Measurements from ENCODE around the gene SYCP2.

Gene SYCP2

DNA sequence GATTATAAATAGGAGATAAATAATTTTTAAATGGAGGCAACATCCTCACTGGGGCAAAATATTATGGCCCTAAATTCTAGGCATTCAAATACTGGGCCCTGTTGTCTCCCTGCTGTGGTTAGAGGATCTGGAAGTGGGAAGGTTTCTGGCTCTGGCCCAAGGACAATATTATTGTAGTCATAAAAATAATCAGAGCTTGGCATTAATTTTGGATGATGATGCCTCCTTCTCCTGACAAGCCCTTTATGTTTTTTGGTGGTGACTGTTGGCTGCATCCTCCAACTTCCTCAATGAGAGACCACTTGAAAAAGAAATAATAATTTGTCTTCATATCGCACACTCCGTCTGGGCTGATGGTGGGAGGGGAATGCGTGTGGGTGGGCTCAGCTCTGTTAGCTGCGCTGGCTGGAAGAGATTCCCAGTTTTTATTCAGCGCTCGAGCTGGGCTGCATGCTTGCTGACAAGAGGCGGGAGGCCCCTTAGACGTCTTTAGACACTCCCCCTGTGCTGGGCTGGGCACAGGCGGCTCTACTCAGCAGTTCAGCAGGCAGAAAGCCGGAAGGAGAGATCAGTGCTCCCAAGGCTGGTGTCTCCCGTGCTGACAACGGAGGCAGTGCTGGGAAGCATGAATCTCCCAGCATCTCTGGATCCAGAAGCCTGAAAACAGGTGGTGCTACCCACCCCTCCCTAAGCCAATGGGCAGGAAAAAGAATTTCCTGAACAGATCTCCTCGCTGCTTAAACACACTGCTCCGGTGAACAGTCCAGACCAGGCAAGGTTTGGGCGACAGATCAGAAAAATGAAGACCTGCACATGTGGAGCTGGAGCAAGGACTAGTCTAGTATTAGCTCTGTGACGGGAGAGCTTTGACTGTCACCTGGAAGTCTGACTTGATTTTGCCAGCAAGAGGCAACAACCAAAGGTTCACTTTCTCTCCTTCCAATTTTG lies 97.7 kb downstream of the SYCP2 start:
- peak; percentile 78 for DNase-seq (ENCODE audit: low spot score)

DNA sequence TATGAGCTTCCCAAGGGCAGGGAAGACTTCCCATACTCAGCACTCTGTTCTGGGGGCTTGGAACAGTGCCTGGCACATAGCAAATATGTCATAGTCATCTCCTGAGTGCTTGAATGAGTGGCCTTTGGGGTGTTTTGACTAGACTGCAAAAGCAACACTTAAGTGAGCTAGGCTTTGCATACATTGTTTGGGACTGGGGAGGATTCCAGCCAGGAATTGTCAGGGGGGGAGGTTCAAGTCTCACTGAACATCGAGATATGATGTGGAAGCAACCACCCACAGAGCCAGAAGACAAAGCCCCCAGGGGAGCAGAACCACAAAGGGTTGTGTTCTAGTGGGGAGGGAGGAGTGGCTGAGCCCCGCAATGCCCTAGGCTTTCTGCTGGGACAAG lies 98.4 kb downstream of the SYCP2 start:
- DNase-seq (ENCODE audit: low spot score), result no peak

DNA sequence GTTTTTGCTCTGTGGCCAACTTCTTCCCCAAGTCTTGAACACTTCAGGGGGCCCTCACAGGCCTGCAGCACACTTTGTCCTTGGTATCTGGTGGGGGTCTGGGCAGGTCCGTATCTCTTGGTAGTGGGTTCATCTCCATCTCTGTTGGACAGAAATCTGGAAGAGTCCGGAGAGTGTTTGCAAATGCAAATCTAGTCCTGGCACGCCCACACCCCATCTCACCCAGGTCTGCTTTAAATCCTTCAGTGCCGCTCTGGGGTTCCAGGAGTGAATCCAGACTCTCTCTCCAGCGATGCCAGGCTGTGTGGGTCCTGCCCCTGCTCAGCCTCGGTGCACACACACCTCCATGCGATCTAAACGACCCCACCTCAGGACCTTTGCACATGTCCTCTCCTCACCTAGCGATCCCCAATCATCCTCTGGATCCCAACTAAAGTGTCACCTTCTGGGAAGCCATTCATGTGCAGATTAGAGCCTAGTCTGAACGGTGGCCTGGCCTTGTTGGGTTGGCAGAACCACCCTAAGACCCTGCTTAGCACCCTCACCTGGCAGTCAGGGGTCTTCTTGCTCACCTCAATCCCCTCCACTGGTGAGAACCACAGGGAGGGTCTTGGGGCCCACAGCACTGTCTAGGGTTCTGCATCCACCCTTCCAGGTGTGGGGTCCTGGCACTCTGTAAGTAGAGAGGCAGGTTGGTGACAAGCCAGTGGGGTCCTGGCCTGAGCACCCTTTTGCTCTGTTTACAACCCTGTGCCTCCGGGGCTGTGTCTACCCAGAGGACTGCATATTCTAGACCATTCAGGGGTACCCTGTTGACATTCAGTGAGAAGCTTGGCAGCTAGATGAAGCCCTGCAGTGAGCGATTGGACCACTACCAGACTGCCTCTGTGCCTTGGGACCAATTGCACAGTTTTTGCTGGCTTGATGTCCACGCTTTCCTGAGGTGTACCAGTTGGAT lies 100.8 kb downstream of the SYCP2 start:
- no peak for DNase-seq (ENCODE audit: low spot score)

DNA sequence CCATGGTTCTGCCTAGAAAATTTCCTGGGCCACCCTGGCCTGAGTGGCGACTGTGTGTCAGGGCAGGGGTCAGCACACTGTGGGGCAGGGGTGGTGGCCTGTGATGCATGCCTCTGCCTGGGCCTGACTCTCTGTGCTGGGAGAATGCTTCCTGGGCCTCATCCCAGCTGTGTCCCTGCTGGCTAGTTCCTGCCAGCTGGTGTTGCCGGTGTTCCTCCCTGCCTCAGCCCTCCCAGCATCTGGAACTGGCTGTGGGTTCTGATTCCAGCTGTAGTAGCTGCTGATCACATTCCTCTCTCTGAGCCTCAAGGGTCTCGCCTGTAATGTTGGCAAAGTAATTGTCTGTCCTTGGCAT lies 101.5 kb downstream of the SYCP2 start:
- DNase-seq (ENCODE audit: low spot score), result peak; percentile 42

DNA sequence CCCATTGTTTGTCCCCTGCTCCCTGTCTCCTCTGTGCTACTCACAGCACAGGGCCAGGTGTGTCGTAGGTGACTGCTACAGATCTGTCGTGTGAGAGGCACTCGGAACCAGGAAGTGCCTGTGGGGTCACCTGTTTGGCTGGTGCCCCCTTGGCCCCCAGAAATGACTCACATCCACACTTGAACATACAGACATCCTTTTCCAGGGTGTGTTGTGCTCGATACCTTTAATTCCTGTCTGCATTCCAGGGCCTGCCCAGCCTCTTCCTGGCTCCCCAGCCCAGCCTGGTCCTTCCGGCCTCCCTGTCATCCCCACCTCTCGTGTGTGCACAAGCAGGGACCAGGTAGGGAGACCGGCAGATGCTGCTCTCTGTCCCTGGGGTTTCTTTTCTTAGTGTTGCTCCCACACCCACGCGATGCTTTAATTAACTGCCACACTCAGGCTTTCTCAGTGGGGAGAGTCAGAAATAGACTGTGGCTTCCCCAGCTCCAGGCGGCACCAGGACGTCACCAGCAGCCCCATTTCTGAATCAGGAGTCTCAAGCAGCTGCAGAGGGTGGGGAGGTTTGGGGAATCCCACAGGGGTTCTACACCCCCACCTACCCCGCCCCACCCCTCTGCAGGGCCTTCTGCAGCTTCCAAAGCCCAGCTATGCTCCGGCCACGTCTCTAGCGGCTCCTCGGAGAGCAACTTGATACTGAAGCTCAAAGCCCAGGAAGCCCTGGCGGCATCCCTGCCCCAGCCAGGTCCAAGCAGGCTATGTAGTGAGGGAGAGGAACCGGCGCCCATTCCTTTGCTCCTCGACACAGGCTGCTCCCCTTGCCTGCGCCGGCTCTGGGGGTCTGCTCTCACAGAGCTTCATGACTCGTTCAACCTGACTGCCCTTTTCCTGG lies 102.2 kb downstream of the SYCP2 start:
- peak; percentile 98 for DNase-seq (ENCODE audit: low spot score)

DNA sequence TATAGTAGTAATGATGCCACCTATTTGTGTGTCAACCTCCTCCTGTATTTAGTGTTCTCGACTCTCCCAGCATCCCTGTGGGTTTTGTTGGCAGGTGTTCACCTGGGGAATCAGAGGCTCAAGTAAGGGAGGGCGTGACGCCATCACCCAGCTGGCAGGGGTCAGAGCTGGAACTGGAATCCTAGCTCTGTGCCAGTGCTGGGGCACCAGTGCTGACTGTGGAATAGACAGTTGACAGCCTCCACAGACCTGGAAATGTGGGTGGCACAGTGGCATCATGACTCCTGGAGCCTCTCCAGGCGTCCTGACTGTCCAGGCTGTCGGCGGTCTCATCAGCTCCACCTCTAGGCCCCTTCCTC lies 102.8 kb downstream of the SYCP2 start:
- DNase-seq (ENCODE audit: low spot score), result peak; percentile 72

DNA sequence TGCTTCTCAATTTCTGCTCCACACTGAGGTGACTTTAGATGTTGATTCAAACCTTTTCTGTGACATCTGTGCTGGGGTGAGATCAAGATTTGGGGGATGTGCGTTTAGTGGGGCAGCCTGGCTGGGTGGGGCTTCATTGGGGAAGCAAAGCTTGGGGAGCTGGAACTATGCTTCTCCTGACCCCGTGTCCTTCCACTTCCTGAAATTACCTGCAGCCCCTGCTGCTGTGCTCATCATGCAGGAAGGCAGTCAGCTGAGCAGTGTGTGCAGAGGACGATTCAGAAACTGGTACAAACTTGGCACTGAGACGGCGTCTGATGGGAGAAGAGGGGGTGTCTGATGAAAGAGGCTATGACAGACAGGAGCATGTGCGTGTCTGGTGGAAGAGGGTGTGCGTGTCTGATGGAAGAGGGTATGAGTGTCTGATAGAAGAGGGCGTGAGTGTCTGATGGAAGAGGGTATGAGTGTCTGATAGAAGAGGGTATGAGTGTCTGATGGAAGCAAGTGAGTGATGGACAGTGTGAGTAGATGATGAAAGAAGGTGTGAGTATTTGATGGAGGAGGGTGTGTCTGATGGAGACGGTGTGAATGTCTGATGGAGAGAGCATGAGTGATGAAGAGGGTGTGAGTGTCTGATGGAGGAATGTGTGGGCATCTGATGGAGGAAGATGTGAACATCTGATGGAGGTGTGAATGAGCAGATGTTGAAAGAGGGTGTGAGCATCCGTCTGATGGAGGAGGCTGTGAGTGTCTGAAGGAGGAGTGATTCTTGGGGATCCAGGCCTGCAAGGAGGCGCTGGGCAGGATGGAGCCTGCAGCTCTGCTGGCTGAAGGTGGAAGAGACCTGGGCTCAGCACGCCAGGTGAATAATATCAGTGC lies 103.4 kb downstream of the SYCP2 start:
- no peak for DNase-seq (ENCODE audit: low spot score)

DNA sequence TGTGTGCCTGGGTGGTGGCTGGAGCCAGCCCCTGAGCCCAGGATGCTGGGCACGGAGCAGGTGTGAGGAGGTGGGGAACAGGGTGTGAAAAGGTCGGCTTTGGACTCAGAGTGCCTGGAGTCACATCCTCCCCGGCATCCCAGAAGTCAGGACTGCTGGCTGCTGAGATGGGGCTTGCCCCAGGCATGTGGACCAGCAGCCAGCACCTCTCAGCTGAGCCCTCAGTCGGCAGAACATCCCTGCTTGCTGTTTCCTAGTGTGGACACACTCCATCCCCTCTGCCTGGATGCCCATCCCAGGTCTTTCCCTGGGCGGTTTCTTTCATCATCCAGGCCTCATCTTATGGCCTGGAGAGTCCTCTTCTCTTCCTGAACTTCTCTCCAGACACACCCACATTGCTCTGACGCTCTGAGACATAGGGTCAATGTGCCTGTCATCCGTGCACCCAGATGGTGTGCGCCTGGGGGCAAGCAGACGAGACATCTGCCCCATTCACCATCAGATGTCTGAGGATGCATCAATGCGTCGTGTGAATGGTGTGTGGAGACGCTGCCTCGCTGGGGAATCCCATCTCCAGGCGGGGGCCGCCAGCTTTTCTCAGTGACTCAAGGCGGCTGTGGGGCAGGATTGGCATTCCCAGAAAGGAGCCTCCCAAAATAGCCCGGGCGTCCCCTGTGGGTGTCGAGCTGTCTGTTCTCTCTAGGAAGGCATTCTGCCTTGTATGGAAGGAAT lies 104.2 kb downstream of the SYCP2 start:
- no peak for DNase-seq (ENCODE audit: low spot score)

DNA sequence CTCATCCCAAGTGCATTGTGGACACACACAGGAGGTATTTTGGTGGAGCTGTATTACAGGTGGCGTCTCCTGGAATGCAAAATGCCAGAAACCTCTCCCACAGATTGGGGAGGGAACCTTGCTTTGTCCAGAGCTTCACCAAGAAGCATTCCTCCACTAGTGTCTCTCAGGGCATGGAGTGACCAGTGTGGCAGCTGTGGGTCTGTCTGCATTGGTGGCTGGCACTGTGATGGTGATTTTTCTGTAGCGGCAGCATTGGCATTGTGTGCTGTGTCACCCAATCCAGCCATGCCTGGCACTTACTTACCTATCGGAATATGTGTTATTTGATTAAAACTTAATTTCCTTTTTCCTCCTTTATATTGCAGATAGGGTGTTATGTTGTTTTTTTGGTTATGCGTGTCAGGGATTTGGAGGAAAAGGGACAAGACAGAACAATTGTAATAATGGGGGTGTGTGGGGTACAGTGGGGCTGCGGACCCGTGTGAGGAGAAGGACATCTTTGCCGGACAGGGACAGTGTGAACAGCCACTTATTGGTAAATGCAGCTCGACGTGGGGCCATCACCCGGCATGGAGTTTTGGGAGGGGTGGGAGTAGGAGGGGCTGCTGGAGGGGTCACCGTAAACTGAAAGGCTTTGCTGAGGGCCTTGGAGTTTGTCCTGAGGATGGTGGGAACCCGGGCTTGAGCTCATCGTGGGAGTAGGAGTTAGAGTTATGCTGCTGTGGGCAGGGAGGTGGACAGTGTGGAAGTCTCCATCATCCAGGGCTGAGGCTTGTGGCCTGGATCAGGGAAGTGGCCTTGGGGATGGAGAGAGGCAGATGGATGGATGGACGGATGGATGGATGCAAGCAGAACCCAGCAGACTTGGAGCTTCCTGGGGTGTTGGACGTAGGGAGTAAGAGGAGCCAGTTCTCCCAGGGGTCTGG lies 105.0 kb downstream of the SYCP2 start:
- no peak for DNase-seq (ENCODE audit: low spot score)

DNA sequence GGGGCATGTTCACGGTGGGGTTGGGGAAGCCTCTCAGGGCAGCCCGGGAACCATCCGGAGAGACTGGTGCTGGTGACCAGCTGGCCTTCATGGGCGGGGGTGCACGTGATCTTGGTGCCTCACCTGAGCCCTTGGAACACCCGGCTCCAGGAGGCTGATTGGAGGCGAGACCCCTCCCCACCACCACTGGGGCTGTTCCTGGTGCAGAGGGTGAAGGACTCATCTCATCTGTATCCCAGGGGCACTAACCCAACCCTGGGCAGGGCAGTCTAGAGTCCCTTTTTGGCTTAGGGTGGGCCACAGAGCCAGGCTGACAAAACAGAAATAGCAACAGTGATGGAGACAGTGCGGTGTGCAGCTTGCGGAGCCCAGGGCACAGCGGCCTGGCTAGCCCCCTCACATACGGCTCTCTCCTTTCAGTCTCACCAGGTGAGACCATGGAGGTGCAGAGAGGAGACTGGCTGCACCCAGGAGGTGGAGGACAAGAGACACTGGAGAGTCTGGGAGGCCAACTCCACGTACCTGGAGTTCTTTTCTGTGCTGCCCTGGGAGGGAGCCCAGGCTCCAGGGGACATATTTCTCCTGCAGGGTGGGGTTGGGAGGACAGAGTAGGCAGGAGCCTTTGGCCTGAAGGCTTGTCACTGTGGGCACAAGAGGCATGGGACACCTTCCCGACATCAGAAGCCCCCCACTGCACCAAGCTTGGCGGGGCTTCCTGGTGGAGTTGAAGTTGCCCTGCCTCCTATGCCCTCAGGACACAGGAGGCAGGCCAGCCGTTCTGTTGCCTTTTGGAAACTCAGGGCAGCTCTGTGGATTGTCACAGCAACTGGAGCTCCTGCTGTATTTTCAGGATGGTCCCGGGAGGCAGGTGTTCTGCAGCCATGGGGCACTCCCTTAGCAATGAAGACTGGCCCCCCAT lies 106.0 kb downstream of the SYCP2 start:
- no peak for DNase-seq (ENCODE audit: low spot score)

DNA sequence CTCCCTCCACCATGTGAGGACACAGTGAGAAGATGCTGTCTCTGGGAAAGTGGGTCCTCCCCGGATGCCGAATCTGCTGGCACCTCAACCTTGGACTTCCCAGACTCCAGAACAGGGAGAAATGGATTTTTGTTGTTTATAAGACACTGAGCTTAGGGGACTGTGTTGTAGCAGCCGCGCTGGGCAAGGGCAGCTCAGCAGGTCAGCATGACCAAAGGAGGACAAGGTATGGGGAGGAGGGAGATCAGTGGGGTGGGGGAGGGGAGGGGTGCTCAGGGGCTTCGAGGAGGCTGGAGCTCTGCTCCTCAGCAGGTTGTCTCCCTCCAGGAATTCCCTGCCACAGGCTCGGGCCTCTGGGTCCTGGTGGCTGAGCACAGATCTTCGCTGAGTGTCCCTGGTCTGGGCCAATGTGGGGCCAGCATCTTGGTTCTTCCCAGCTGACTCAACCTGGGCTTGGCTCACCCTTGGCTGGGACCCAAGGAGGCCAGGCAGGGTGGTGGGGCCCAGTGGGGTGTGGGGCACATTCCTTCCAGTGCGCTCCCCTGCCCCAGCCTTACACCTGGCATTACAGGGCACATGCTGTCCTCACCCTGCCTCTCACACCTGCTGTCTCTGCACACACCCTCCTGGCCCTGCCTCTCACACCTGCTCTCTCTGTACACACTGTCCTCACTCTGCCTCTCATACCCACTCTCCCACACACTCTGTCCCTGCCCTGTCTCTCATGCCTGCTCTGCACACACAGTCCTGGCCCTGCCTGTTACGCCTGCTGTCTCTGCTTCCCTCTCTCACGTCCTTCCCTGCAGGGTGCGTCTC lies 107.3 kb downstream of the SYCP2 start:
- peak; percentile 93 for DNase-seq (ENCODE audit: low spot score)

DNA sequence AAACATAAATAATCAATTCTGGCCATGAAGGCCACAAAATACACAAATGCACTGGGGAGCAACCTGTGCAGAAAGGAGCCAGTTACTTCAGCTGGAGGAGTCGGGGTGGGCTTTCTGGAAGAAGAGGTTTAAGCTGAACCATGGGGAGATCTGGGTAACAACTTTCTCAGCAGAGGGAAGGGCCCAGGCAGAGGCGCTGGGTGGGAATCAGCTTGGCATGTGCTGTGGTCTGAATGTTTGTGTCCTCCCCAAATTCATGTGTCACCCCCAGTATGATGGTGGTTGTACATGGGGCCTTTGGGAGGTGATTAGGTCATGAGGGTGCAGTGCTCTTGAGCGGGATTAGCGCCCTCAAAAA lies 107.9 kb downstream of the SYCP2 start:
- no peak for DNase-seq (ENCODE audit: low spot score)

DNA sequence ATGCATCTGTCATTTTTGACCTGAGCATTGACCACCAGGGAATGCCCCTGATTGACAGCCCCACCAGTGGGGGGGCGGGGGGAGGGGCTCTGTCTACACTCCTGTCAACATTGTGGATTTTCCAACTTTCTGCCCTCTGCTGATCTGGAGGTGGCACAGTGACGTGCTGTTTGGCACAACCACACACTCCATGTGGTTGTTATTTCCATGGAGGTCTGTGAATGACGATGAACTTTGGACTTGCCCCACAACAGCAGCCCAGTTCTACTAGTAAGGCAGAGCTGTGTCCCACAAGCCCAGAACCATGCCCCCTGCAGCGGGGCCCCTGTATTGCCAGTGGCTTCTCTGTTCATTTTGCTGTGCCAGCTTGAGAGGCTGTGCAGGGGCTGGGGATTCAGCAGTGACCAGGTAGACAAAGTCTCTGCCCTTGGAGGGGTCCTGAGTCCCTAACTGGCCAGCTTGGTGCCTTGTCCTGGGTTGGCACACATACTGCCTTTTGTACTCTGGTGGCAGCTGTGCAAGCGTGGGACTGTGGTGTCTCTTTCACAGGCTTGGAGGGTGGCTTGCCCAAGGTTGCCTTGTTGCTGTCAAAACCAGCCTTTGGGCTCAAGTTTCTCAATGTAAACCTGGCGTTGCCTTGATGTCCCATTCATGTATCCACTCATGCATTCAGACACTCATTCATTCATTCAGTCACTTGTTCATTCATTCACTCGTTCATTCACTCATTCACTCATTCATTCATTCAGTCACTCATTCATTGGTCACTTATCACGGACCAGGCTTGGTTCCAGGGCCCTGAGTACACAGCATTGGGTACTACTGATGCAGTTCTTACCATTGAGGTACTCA lies 108.5 kb downstream of the SYCP2 start:
- peak; percentile 55 for DNase-seq (ENCODE audit: low spot score)

DNA sequence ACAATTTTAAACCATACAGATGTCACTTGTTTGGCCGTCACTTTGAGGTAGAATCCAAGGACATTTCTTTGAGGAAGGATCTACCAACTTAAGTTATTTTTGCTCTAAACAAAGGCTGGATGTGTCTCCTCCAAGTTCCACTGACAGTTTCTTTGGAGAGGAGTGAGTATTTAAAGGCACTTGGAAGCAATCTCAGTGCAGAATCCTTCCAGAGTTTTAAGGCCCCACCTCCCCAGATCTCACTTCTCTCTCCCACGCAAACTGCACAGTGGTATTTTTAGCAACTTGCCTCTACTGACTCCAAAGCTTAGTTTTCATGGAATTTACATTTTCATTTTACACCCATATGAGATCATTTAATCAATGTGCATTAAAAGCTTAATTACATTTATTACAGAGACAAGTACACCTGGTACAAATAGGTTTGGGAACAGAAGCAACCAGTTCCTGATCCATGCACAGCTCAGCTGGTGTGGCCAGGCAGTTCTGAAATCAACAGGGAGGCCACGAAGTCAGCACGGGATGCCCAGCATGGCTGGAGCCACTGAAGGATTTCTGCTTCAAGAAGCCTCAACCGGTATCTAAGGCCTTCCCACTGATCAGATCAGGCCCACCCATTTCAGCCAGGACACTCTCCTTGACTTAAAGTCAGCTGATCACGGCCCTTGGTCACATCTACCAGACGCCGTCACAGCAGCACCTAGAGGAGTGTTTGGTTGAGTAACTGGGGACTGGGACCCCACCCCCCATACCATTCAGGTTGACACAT lies 109.8 kb downstream of the SYCP2 start:
- no peak for DNase-seq (ENCODE audit: low spot score)

DNA sequence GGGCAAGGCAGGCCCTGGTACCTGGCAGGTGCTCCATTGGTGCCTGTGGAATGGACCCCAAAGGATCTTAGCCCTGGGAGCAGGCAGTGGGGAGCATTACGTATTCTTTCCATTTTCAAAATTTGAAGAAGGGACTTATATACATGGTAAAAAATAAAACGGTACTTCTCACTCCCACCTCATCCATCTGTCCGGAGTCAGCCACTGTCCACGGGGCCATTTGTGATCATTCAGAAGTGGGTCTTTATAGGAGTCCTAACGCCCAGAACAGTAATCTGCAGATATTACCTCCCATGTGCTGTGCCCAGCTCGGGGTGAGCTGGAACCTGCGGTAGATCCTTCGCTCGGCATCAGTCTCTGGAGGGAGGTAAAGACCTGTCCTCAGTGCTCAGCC lies 110.4 kb downstream of the SYCP2 start:
- DNase-seq (ENCODE audit: low spot score), result no peak
